GM12878 (cell line): ENCODE measurements around the gene TCF7L2. TPM values are rescaled to one million over a fixed set of nuclear protein-coding genes. Genes with fewer than 3 reads are reported as not detected.

ENCODE experiments used
- ATAC-seq: fragments of 200-7000 bp; cut with Tn5 transposase; 3 replicates; pipeline ENCODE4 v1.9.1; 2020; ENCODE audit warnings: mild to moderate bottlenecking, moderate library complexity
- BruUV-seq: library from RNA; stranded (reverse); fragments of 400-500 nt; replicated peaks from 2 replicates; lab custom pipeline; 2021; lab: Mats Ljungman, UMichigan
- CTCF ChIA-PET: fragments of 300-600 bp; sonication (Branson Sonifier 250); formaldehyde crosslinking; extraction: SDS; loops from one replicate; lab custom pipeline; 2021; ENCODE audit warnings: inconsistent platforms; lab: Yijun Ruan, JAX
- POLR2A ChIA-PET: fragments of 350-600 bp; formaldehyde crosslinking; extraction: SDS; loops from one replicate; lab custom pipeline; 2021; ENCODE audit warnings: inconsistent platforms; lab: Charles Lee
- RAD21 ChIA-PET: fragments of 300-600 bp; sonication (Branson Sonifier 250); formaldehyde crosslinking; loops from one replicate; lab custom pipeline; 2023; ENCODE audit warnings: antibody characterized with exemption; ENCODE audit not compliant: unreplicated experiment; lab: Charles Lee
- SMC1A ChIA-PET: fragments of 300-600 bp; sonication (Branson Sonifier 250); formaldehyde crosslinking; loops from one replicate; lab custom pipeline; 2023; ENCODE audit not compliant: unreplicated experiment, uncharacterized antibody; lab: Charles Lee
- DNase-seq: peaks from one replicate; pipeline ENCODE4 v3.0.0-alpha.2; 2011; ENCODE audit warnings: low read depth, low spot score
- FAIRE-seq: peaks from 3 replicates; lab custom pipeline; 2011; peaks lifted over from hg19 to GRCh38; lab: Jason Lieb, UNC
- H2AFZ ChIP-seq: 2 replicates; pipeline ENCODE4 v1.6.0; 2011; ENCODE audit warnings: low read depth, low read length, control low read depth; ENCODE audit not compliant: control insufficient read depth
- H3K27ac ChIP-seq: 2 replicates; pipeline ENCODE4 v1.5.1; 2011; ENCODE audit warnings: control low read depth; ENCODE audit not compliant: control insufficient read depth, insufficient read depth
- H3K27me3 ChIP-seq, 2 experiments: replicated peaks in 1 of 2; 2 replicates each; pipeline versions ENCODE4 v1.6.0 to v1.6.1; 2011; ENCODE audit warnings: low read length in 1 of 2; ENCODE audit not compliant: control insufficient read depth in 2 of 2, insufficient read depth in 2 of 2
- H3K36me3 ChIP-seq, 2 experiments: 2 replicates each; pipeline ENCODE4 v1.5.1; 2011; ENCODE audit warnings: low read length in 1 of 2; ENCODE audit not compliant: control insufficient read depth in 2 of 2, insufficient read depth in 2 of 2
- H3K4me1 ChIP-seq: 2 replicates; pipeline ENCODE4 v1.6.1; 2011; ENCODE audit warnings: mild to moderate bottlenecking, low read length, moderate library complexity, mixed read lengths; ENCODE audit not compliant: control insufficient read depth, insufficient read depth
- H3K4me2 ChIP-seq: 2 replicates; pipeline ENCODE4 v1.6.0; 2011; ENCODE audit warnings: control low read depth; ENCODE audit not compliant: control insufficient read depth, insufficient read depth
- H3K4me3 ChIP-seq: fragments of 200-600 bp; sonication (generic); 2 replicates; pipeline ENCODE4 v1.5.1; 2016
- H3K79me2 ChIP-seq: 2 replicates; pipeline ENCODE4 v1.6.0; 2011; ENCODE audit warnings: low read length; ENCODE audit not compliant: control insufficient read depth, insufficient read depth
- H3K9ac ChIP-seq: 2 replicates; pipeline ENCODE4 v1.8.0; 2011; ENCODE audit warnings: low read length, control low read depth, mixed read lengths; ENCODE audit not compliant: control insufficient read depth, insufficient read depth
- H3K9me3 ChIP-seq: replicated peaks from 3 replicates; pipeline ENCODE4 v1.5.1; 2011; ENCODE audit warnings: mild to moderate bottlenecking, low read length; ENCODE audit not compliant: control insufficient read depth, insufficient read depth
- H4K20me1 ChIP-seq: 2 replicates; pipeline ENCODE4 v1.6.0; 2011; ENCODE audit not compliant: control insufficient read depth, insufficient read depth
- ATF2 ChIP-seq: IDR thresholded peaks from 2 replicates; pipeline ENCODE4 v1.6.1; 2012; ENCODE audit warnings: low read length, inconsistent platforms
- ATF7 ChIP-seq: fragments of 450-650 bp; IDR thresholded peaks from 2 replicates; pipeline ENCODE4 v1.6.1; 2016; ENCODE audit warnings: low read depth, mild to moderate bottlenecking
- BCL11A ChIP-seq: IDR thresholded peaks from 2 replicates; pipeline ENCODE4 v1.6.1; 2011; ENCODE audit warnings: low read depth, low read length
- CBX5 ChIP-seq: sonication (generic); IDR thresholded peaks from 2 replicates; pipeline ENCODE4 v1.6.1; 2016; ENCODE audit warnings: low read depth, moderate library complexity, mild to moderate bottlenecking, inconsistent platforms
- CHD2 ChIP-seq: IDR thresholded peaks from 2 replicates; pipeline ENCODE4 v1.6.1; 2011; ENCODE audit warnings: low read depth, low read length, improper control_type of control experiment, borderline replicate concordance
- FOS ChIP-seq: IDR thresholded peaks from 3 replicates; pipeline ENCODE4 v1.6.1; 2011; ENCODE audit warnings: borderline replicate concordance; ENCODE audit not compliant: insufficient read length; ENCODE audit errors: extremely low read depth
- GABPA ChIP-seq: IDR thresholded peaks from 2 replicates; pipeline ENCODE4 v1.6.1; 2014; ENCODE audit warnings: antibody characterized with exemption, low read depth, mild to moderate bottlenecking, inconsistent platforms
- NR2C2 ChIP-seq: IDR thresholded peaks from 2 replicates; pipeline ENCODE4 v1.6.1; 2011; ENCODE audit warnings: borderline replicate concordance, low read depth; ENCODE audit not compliant: control insufficient read depth, insufficient read length
- PML ChIP-seq: IDR thresholded peaks from 2 replicates; pipeline ENCODE4 v1.6.1; 2012; ENCODE audit warnings: low read length, inconsistent platforms
- POLR2AphosphoS2 ChIP-seq: IDR thresholded peaks from 2 replicates; pipeline ENCODE4 v1.6.1; 2011; ENCODE audit warnings: low read depth, mild to moderate bottlenecking, low read length, improper control_type of control experiment, moderate library complexity
- TBL1XR1 ChIP-seq: IDR thresholded peaks from 2 replicates; pipeline ENCODE4 v1.6.1; 2012; ENCODE audit warnings: low read depth, low read length, improper control_type of control experiment
- WGBS: methylation state at CpG from one replicate; pipeline ENCODE4 v1.1.6; 2016; ENCODE audit warnings: low lambda C conversion rate; ENCODE audit not compliant: insufficient replicate concordance, insufficient coverage; ENCODE audit errors: missing lambda C conversion rate; 5-methylcytosine and 5-hydroxymethylcytosine counted together
- in situ Hi-C: fragments of 300-500 bp; cut with MboI; formaldehyde crosslinking; loops from 9 replicates; pipeline ENCODE4 v1.14.3; 2018; ENCODE audit warnings: mixed read lengths
- intact Hi-C: fragments of 100-400 bp; cut with micrococcal nuclease; formaldehyde crosslinking; loops from one replicate; pipeline ENCODE4 v1.14.2; 2022; ENCODE audit not compliant: unreplicated experiment
- polyA plus RNA-seq, 11 experiments: library from polyadenylated mRNA; depleted of rRNA in 4 of 11; unstranded in 6 of 11; stranded (reverse) in 5 of 11; fragments of >200 nt; fragmentation: Nextera tagmentation in 4 of 11; fragmentation: Illumina TruSeq in 1 of 11; extraction: Ambion mirVana in 4 of 11; extraction: Trizol in 1 of 11; gene quantifications; 1 replicate in 1 of 11; 2 replicates in 10 of 11; pipeline versions ENCODE4 v1.2.1 to v1.2.3, GENCODE V29; 2011 to 2016; ENCODE audit warnings: inconsistent platforms in 2 of 11, missing spikeins in 2 of 11, low read depth in 1 of 11
- total RNA-seq, 4 experiments: library from RNA; depleted of rRNA in 3 of 4; stranded (reverse); fragments of >200 nt in 3 of 4; fragmentation: Illumina TruSeq in 1 of 4; extraction: Trizol in 1 of 4; gene quantifications; 2 replicates each; pipeline versions ENCODE4 v1.2.1 to v1.2.3, GENCODE V29; 2013 to 2021
- TF ChIP-seq, protein P1 (sequence below): fragments of 150-350 bp; IDR thresholded peaks from 2 replicates; pipeline ENCODE4 v1.6.1; 2014; ENCODE audit warnings: mild to moderate bottlenecking, low read depth, low read length

Gene TCF7L2
- total and polyA plus RNA-seq, 10 of the 15 experiments (the other 5 are each of a cell fraction or from before 2014, with no cell fraction given) = 0.02 to 1.1 (median 0.35) TPM; not detected in 4

DNA sequence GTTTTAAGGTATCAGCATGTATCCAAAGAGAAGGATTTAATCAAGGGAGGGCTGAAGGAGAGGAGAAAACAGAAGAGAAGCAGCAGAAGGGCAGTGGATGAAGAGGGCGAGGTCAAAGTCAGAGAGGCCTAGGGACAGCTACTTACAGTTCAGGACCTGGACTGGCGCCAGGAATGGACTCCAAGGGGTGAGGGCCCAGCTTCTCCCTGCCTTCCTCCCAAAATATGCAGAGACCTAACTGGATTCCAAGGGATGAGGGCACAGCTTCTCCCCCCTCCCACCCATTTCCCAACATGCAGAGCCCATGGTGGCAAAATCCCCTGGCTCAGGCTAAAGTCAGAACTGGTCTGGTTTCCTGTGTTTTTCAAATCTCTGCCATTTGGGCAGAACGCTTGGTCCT is 3.4 kb upstream of the TCF7L2 start:
- FAIRE-seq = no peak
- WGBS = 47% methylated on average over 3 of the region's 3 CpGs
- intact Hi-C loops = no loop called here
- no peak overlapping the region for H3K27ac ChIP-seq
- no peaks in the 10 kb centered on the region for H3K36me3 ChIP-seq
- in situ Hi-C loops = no loop called here
- H3K79me2 ChIP-seq = no peaks in the 10 kb centered on the region
- CTCF ChIA-PET = no interaction called here
- no peak for DNase-seq
- no TSS peak for BruUV-seq
- H3K27me3 ChIP-seq = peaks cover 0 to 8% of the 10 kb centered on the region in 2 experiments
- H3K9me3 ChIP-seq = no peaks in the 10 kb centered on the region
- H3K4me3 ChIP-seq = no peak overlapping the region
- POLR2A ChIA-PET = no interaction called here
- SMC1A ChIA-PET = no interaction called here
- TF ChIP-seq NR2C2 (no peak), BCL11A (no peak), CHD2 (no peak)
- H3K9ac ChIP-seq = no peak overlapping the region
- H2AFZ ChIP-seq = no peak overlapping the region
- no peak for ATAC-seq
- no peak overlapping the region for H3K4me2 ChIP-seq
- RAD21 ChIA-PET = no interaction called here
- H3K4me1 ChIP-seq = no peaks in the 10 kb centered on the region
- H4K20me1 ChIP-seq = no peaks in the 10 kb centered on the region

DNA sequence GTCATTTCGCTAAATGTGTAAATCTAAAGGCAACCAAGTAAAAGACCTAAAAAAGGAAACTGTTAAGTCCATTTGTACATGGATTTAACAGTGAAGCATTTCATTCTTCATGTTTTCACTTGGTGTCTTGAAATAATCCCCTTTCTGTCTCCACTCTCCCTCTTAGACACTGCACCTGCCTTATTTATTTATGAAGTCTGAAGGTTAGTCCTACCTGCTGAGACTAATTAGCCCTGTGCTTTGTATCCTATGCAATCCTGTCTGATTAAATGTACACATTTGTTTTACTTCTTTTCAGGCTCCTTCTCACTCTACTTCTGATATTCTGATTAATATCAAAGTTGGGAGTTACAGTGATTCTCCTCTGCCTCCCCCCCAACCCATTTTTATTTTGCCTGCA is 1.9 kb upstream of the TCF7L2 start:
- FAIRE-seq = no peak
- H3K79me2 ChIP-seq = no peaks in the 10 kb centered on the region

More for the DNA sequence above, 1.9 kb upstream of the TCF7L2 start:
- in situ Hi-C loops = no loop called here
- TF ChIP-seq ATF2 (no peak), TBL1XR1 (no peak), POLR2AphosphoS2 (no peak), FOS (no peak), PML (no peak), ATF7 (no peak), GABPA (no peak), CBX5 (no peak)
- TF ChIP-seq, protein P1, sequence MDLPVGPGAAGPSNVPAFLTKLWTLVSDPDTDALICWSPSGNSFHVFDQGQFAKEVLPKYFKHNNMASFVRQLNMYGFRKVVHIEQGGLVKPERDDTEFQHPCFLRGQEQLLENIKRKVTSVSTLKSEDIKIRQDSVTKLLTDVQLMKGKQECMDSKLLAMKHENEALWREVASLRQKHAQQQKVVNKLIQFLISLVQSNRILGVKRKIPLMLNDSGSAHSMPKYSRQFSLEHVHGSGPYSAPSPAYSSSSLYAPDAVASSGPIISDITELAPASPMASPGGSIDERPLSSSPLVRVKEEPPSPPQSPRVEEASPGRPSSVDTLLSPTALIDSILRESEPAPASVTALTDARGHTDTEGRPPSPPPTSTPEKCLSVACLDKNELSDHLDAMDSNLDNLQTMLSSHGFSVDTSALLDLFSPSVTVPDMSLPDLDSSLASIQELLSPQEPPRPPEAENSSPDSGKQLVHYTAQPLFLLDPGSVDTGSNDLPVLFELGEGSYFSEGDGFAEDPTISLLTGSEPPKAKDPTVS = no peak
- TF ChIP-seq, all 136 proteins: peak for 0
- POLR2A ChIA-PET = no interaction called here
- WGBS = 40% methylated on average over 1 of the region's 1 CpG
- no peak overlapping the region for H2AFZ ChIP-seq
- H3K4me2 ChIP-seq = no peak overlapping the region
- no peak overlapping the region for H3K9ac ChIP-seq
- no TSS peak for BruUV-seq
- CTCF ChIA-PET = interaction anchor here (0.6 kb wide), 1 partner anchor 14 kb away, joined by 3 read pairs; no protein-coding TSS in a partner anchor
- no peaks in the 10 kb centered on the region for H3K4me1 ChIP-seq
- DNase-seq = no peak
- SMC1A ChIA-PET = no interaction called here
- H3K27me3 ChIP-seq = peaks cover 2 to 13% of the 10 kb centered on the region in 2 experiments
- intact Hi-C loops = no loop called here
- RAD21 ChIA-PET = no interaction called here
- no peaks in the 10 kb centered on the region for H3K9me3 ChIP-seq
- no peaks in the 10 kb centered on the region for H4K20me1 ChIP-seq
- H3K27ac ChIP-seq = no peak overlapping the region
- no peak for ATAC-seq
- no peaks in the 10 kb centered on the region for H3K36me3 ChIP-seq
- H3K4me3 ChIP-seq = no peak overlapping the region
